HepG2 (cell line): ENCODE results near the gene BCAM. TPM values are rescaled to one million over a fixed set of nuclear protein-coding genes. Genes with fewer than 3 reads are reported as not detected.

Experiments used
- ATAC-seq: fragments of 200-7000 bp; cut with Tn5 transposase; 3 replicates; pipeline ENCODE4 v1.9.1; 2020; ENCODE audit warnings: mild to moderate bottlenecking, moderate library complexity
- BruUV-seq: library from RNA; stranded (reverse); fragments of 400-500 nt; replicated peaks from 2 replicates; lab custom pipeline; 2021; lab: Mats Ljungman, UMichigan
- CTCF ChIA-PET: fragments of 300-600 bp; formaldehyde crosslinking; extraction: SDS; loops from one replicate; lab custom pipeline; 2021; ENCODE audit warnings: low total read pairs, inconsistent platforms, low intra/inter-chr PET ratio; lab: Yijun Ruan, JAX
- POLR2A ChIA-PET: fragments of 350-600 bp; sonication (Branson Sonifier 250); formaldehyde crosslinking; loops from one replicate; lab custom pipeline; 2020; ENCODE audit warnings: antibody characterized with exemption, inconsistent platforms; lab: Yijun Ruan, JAX
- DNase-seq: peaks from one replicate; pipeline ENCODE4 v3.0.0-alpha.2; 2015; ENCODE audit warnings: low spot score
- FAIRE-seq: peaks from 3 replicates; lab custom pipeline; 2011; peaks lifted over from hg19 to GRCh38; lab: Jason Lieb, UNC
- H2AFZ ChIP-seq: one replicate; pipeline ENCODE4 v1.6.1; 2011; ENCODE audit warnings: low read length, inconsistent platforms
- H3K27ac ChIP-seq: fragments of 300-600 bp; 3 replicates; pipeline ENCODE4 v1.8.0; 2011; ENCODE audit warnings: mixed run types, mild to moderate bottlenecking, mixed read lengths, low read length, inconsistent platforms; ENCODE audit not compliant: insufficient read depth; ENCODE audit errors: extremely low read length
- H3K27me3 ChIP-seq, 2 experiments: fragments of 200-600 bp in 1 of 2; 2 replicates in 1 of 2; 3 replicates in 1 of 2; pipeline versions ENCODE4 v1.6.0 to v1.8.0; 2011; ENCODE audit warnings: low read length in 2 of 2, mild to moderate bottlenecking in 2 of 2, moderate library complexity in 2 of 2, inconsistent platforms in 1 of 2; ENCODE audit not compliant: insufficient read depth in 2 of 2, control insufficient read depth in 1 of 2
- H3K36me3 ChIP-seq, 2 experiments: fragments of 200-600 bp in 1 of 2; replicated peaks in 1 of 2; 2 replicates in 1 of 2; 3 replicates in 1 of 2; pipeline versions ENCODE4 v1.5.1 to v1.8.0; 2011; ENCODE audit warnings: low read length in 2 of 2, inconsistent platforms in 1 of 2; ENCODE audit not compliant: insufficient read depth in 2 of 2, control insufficient read depth in 1 of 2
- H3K4me1 ChIP-seq: 2 replicates; pipeline ENCODE4 v1.5.1; 2012; ENCODE audit warnings: low read length, inconsistent platforms; ENCODE audit not compliant: insufficient read depth
- H3K4me2 ChIP-seq: 2 replicates; pipeline ENCODE4 v1.6.0; 2011; ENCODE audit warnings: low read depth, low read length, inconsistent platforms
- H3K4me3 ChIP-seq, 3 experiments: fragments of 200-600 bp in 1 of 3; sonication (generic), shearing (Covaris generic) in 1 of 3; replicated peaks in 1 of 3; 2 replicates each; pipeline ENCODE4 v1.5.1; 2011 to 2016; ENCODE audit warnings: low read length in 3 of 3, inconsistent platforms in 2 of 3, low read depth in 2 of 3, mild to moderate bottlenecking in 2 of 3, control low read depth in 1 of 3, mixed read lengths in 1 of 3; ENCODE audit not compliant: insufficient read depth in 1 of 3
- H3K79me2 ChIP-seq: one replicate; pipeline ENCODE4 v1.6.1; 2011; ENCODE audit warnings: low read length, inconsistent platforms; ENCODE audit not compliant: insufficient read depth
- H3K9ac ChIP-seq: 2 replicates; pipeline ENCODE4 v1.6.0; 2011; ENCODE audit warnings: mild to moderate bottlenecking, low read depth, low read length, inconsistent platforms; ENCODE audit not compliant: insufficient read depth
- H3K9me3 ChIP-seq: 2 replicates; pipeline ENCODE4 v1.5.1; 2012; ENCODE audit warnings: mild to moderate bottlenecking, low read length
- H4K20me1 ChIP-seq: 2 replicates; pipeline ENCODE4 v1.6.0; 2011; ENCODE audit warnings: inconsistent platforms, mild to moderate bottlenecking, low read length, moderate library complexity; ENCODE audit not compliant: insufficient read depth
- CREBL2 ChIP-seq: sonication (generic); formaldehyde crosslinking; IDR thresholded peaks from 2 replicates; pipeline ENCODE4 v1.8.1; 2023; ENCODE audit warnings: missing genetic modification reagents, mild to moderate bottlenecking, borderline replicate concordance
- GABPB1 ChIP-seq: IDR thresholded peaks from 2 replicates; pipeline ENCODE4 v1.6.1; 2016; ENCODE audit warnings: mild to moderate bottlenecking, missing genetic modification reagents, moderate library complexity, missing compliant biosample characterization
- GATAD2A ChIP-seq: IDR thresholded peaks from 2 replicates; pipeline ENCODE4 v1.6.1; 2016
- HDAC1 ChIP-seq: sonication (generic); formaldehyde crosslinking; IDR thresholded peaks from 2 replicates; pipeline ENCODE4 v1.5.1; 2020; ENCODE audit warnings: mild to moderate bottlenecking, missing genetic modification reagents
- NFE2L1 ChIP-seq: sonication (generic); formaldehyde crosslinking; IDR thresholded peaks from 2 replicates; pipeline ENCODE4 v1.4.0; 2020; ENCODE audit warnings: missing genetic modification reagents, mild to moderate bottlenecking, borderline replicate concordance
- RXRB ChIP-seq: IDR thresholded peaks from 2 replicates; pipeline ENCODE4 v1.6.1; 2016; ENCODE audit warnings: borderline replicate concordance, missing genetic modification reagents, missing compliant biosample characterization
- SIX4 ChIP-seq: sonication (generic); formaldehyde crosslinking; IDR thresholded peaks from 2 replicates; pipeline ENCODE4 v1.4.0; 2020; ENCODE audit warnings: missing genetic modification reagents
- SKIL ChIP-seq: sonication (generic); formaldehyde crosslinking; IDR thresholded peaks from 2 replicates; pipeline ENCODE4 v1.8.0; 2022; ENCODE audit warnings: missing genetic modification reagents, mild to moderate bottlenecking, moderate library complexity, borderline replicate concordance
- SNAI1 ChIP-seq: sonication (generic); formaldehyde crosslinking; IDR thresholded peaks from 2 replicates; pipeline ENCODE4 v1.5.0; 2020; ENCODE audit warnings: mild to moderate bottlenecking, missing genetic modification reagents, borderline replicate concordance
- SSRP1 ChIP-seq: IDR thresholded peaks from 2 replicates; pipeline ENCODE4 v1.6.1; 2016; ENCODE audit warnings: control low read depth
- XRCC5 ChIP-seq: fragments of 200-400 bp; formaldehyde crosslinking; optimal IDR thresholded peaks from 2 replicates; pipeline ENCODE3; 2017; ENCODE audit warnings: mild to moderate bottlenecking, low read length
- YEATS2 ChIP-seq: sonication (generic); formaldehyde crosslinking; IDR thresholded peaks from 2 replicates; pipeline ENCODE4 v1.4.0; 2020; ENCODE audit warnings: missing genetic modification reagents, borderline replicate concordance
- ZHX1 ChIP-seq: sonication (generic); formaldehyde crosslinking; IDR thresholded peaks from 2 replicates; pipeline ENCODE4 v1.8.1; 2022; ENCODE audit warnings: low read depth, mild to moderate bottlenecking, missing genetic modification reagents
- ZNF24 ChIP-seq: fragments of 450-650 bp; IDR thresholded peaks from 2 replicates; pipeline ENCODE4 v1.6.1; 2017; ENCODE audit warnings: antibody characterized with exemption, mild to moderate bottlenecking
- ZNF446 ChIP-seq: sonication (generic); formaldehyde crosslinking; IDR thresholded peaks from 2 replicates; pipeline ENCODE4 v1.5.0; 2020; ENCODE audit warnings: mild to moderate bottlenecking, missing genetic modification reagents
- ZNF549 ChIP-seq: sonication (generic); formaldehyde crosslinking; IDR thresholded peaks from 2 replicates; pipeline ENCODE4 v1.5.0; 2020; ENCODE audit warnings: missing genetic modification reagents
- ZNF605 ChIP-seq: sonication (generic); formaldehyde crosslinking; IDR thresholded peaks from 2 replicates; pipeline ENCODE4 v1.8.0; 2022; ENCODE audit warnings: mild to moderate bottlenecking, missing genetic modification reagents
- ZNF616 ChIP-seq: sonication (generic); formaldehyde crosslinking; IDR thresholded peaks from 2 replicates; pipeline ENCODE4 v1.5.0; 2020; ENCODE audit warnings: low read depth, mild to moderate bottlenecking, missing genetic modification reagents
- ZNF776 ChIP-seq: sonication (generic); formaldehyde crosslinking; IDR thresholded peaks from 2 replicates; pipeline ENCODE4 v1.4.0; 2020; ENCODE audit warnings: mild to moderate bottlenecking, missing genetic modification reagents
- WGBS: methylation state at CpG from one replicate; pipeline ENCODE4 v1.1.6; 2017; ENCODE audit warnings: low lambda C conversion rate; 5-methylcytosine and 5-hydroxymethylcytosine counted together
- in situ Hi-C: cut with HindIII; loops from 2 replicates; pipeline ENCODE4 v1.10.0; 2017; ENCODE audit warnings: low pct_unique_long_range_greater_than_20kb; ENCODE audit not compliant: extremely low pct_ligation_motif_present
- intact Hi-C: fragments of 100-400 bp; cut with micrococcal nuclease; formaldehyde crosslinking; loops from one replicate; pipeline ENCODE4 v1.10.0; 2022; ENCODE audit not compliant: unreplicated experiment
- polyA plus RNA-seq, 8 experiments: library from polyadenylated mRNA; depleted of rRNA in 3 of 8; stranded (reverse) in 7 of 8; unstranded in 1 of 8; fragments of >200 nt; fragmentation: Illumina TruSeq in 4 of 8; extraction: Trizol in 4 of 8; gene quantifications; 2 replicates each; pipeline versions ENCODE4 v1.2.1 to v1.2.3, GENCODE V29; 2011 to 2016; ENCODE audit warnings: low read depth in 4 of 8, missing spikeins in 1 of 8, mixed read lengths in 1 of 8; ENCODE audit not compliant: insufficient read depth in 1 of 8
- total RNA-seq, 5 experiments: library from RNA; depleted of rRNA; stranded (reverse); fragments of >200 nt; fragmentation: Illumina TruSeq; extraction: Trizol; gene quantifications; 2 replicates each; pipeline ENCODE4 v1.2.3, GENCODE V29; 2016; ENCODE audit warnings: low read depth in 1 of 5
- TF ChIP-seq, protein P1 (sequence below): sonication (generic); formaldehyde crosslinking; IDR thresholded peaks from 2 replicates; pipeline ENCODE4 v1.8.1; 2023; ENCODE audit warnings: mild to moderate bottlenecking, moderate library complexity, missing genetic modification reagents

Gene BCAM
- total and polyA plus RNA-seq, 2 of the 13 experiments (the other 11 are each of a cell fraction or from before 2014, with no cell fraction given) = 51.2 to 62.7 TPM

GRCh38 chr19:44796701-44797115, 12.2 kb upstream of the BCAM start:
- Histone ChIP-seq H3K27me3 (no peaks in the 10 kb centered on the region), H3K79me2 (no peaks in the 10 kb centered on the region), H4K20me1 (no peaks in the 10 kb centered on the region), H3K36me3 (no peaks in the 10 kb centered on the region), H3K9ac (peak overlapping the region; percentile 10; the same call in 1 of the 2 replicates), H3K4me3 (peak overlapping the region in 2 of 3 experiments; percentile 18 to 44; a peak in 2 of 6 replicates), H3K4me2 (peak overlapping the region; percentile 74), H3K9me3 (no peaks in the 10 kb centered on the region), H3K27ac (peak overlapping the region; percentile 85), H2AFZ (no peak overlapping the region), H3K4me1 (peaks cover 82% of the 10 kb centered on the region)
- peak; percentile 96 for DNase-seq
- peak; percentile 76 for ATAC-seq
- ChIA-PET POLR2A (interaction anchor here (0.6 to 4.9 kb wide), 18 partner anchors 11 to 301 kb away, joined by 3 to 76 read pairs (median 3); partner anchors contain the start of genes BCAM and NECTIN2), CTCF (interaction anchor here (1.0 kb wide), 1 partner anchor 49 kb away, joined by 4 read pairs; no protein-coding TSS in a partner anchor)
- in situ Hi-C loops (loop anchor here (10.0 kb wide), 1 partner anchor 48 kb away; the partner anchor contains the start of gene NECTIN2), intact Hi-C loops (loop anchor here (1.0 kb wide), 1 partner anchor 12 kb away; no protein-coding TSS in a partner anchor)
- 2% methylated on average over 11 of the region's 12 CpGs for WGBS
- no TSS peak for BruUV-seq
- FAIRE-seq = peak; percentile 88
- TF ChIP-seq HDAC1 (CRISPR knock-in tag) (peak; percentile 77), ZNF605 (CRISPR knock-in tag) (peak; percentile 63), ZNF24 (0 out of 2 replicates have a peak, but pooled peaks have one; percentile 18), SNAI1 (CRISPR knock-in tag) (0 out of 2 replicates have a peak, but pooled peaks have one; percentile 60), ZHX1 (CRISPR knock-in tag) (no peak), GABPB1 (peak; percentile 38), ZNF446 (CRISPR knock-in tag) (no peak), ZNF776 (CRISPR knock-in tag) (no peak), ZNF616 (CRISPR knock-in tag) (no peak), ZNF549 (no peak), SIX4 (CRISPR knock-in tag) (no peak), SSRP1 (0 out of 2 replicates have a peak, but pooled peaks have one; percentile 28), NFE2L1 (CRISPR knock-in tag) (no peak), CREBL2 (CRISPR knock-in tag) (no peak), GATAD2A (CRISPR knock-in tag) (peak; percentile 88), RXRB (CRISPR knock-in tag) (peak; percentile 83; the same call in 1 of the 2 replicates), XRCC5 (peak; percentile 39), YEATS2 (CRISPR knock-in tag) (no peak), SKIL (CRISPR knock-in tag) (peak; percentile 60; the same call in 1 of the 2 replicates)
- TF ChIP-seq, protein P1, sequence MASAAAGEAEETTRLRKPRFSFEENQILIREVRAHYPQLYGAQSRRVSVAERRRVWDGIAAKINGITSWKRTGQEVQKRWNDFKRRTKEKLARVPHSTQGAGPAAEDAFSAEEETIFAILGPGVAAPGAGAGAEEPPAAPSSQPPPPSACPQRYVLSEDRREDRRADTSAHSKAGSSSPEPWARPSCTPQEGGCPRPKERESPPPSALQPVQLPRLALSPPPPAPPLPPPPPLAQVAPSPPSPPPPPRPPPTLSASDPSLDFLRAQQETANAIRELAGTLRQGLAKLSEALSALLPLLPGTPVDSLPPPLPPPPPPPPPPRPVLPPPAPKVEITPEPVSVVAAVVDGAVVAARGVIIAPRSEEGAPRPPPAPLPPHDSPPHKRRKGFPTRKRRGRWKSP (CRISPR knock-in tag) = no peak
